Fibroblast of mammary gland (primary cell): ENCODE results near the gene CHST12.

Experiments
- DNase-seq: peaks from one replicate; pipeline ENCODE4 v3.0.0-alpha.2; 2010; ENCODE audit warnings: low read depth
- H3K4me3 ChIP-seq: 2 replicates; pipeline ENCODE4 v1.5.1; 2011; ENCODE audit warnings: low read depth, mild to moderate bottlenecking, low read length, moderate library complexity; ENCODE audit not compliant: control insufficient read depth
- CTCF ChIP-seq: conservative IDR thresholded peaks from 2 replicates; pipeline ENCODE4 v1.5.1; 2011; ENCODE audit warnings: low read depth, low read length, inconsistent platforms; ENCODE audit not compliant: control insufficient read depth, insufficient read depth

CHST12 gene

DNA sequence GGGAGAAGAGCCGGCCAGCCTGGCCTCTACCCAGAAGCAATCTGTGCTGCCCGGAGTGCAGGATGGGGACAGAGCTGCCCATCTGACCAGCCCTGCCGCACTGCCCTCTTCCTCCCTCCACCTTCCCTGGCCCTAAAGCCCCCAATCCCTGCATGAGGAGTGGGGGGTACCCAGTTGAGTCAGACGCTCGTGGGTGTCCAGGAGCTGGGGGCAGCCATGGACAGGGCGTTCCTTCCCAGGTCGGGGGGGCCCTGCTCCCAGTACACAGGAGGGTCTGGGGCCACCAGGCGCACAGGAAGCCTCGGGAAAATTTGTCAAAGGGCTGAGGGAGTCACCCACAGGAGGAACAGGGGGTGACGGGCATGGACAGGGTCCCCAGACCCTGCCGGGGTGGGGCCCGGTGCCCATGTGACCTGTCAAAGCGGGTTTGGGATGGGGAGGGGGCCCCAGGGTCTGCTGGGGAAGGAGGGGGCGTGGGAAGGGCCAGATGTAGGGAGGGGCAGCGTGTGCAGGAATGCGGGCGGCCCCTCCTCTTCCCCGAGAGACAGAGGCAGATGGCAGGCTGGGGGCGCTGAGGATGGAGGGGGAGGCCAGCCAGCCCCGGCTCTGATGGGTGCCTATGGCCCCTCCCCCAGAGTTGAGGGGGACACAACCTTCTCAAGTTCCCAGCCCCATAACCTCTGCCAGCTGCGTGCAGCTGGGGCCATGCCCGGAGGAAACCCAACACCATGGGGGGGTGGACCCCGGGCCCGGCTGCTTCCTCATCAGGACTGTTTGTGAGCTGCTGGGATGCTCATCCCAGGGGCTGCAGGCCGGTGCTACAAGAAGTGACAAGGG lies 94.3 kb downstream of the CHST12 start:
- no peak overlapping the region for H3K4me3 ChIP-seq
- TF ChIP-seq CTCF, result no peak
- DNase-seq, result no peak
